ENCODE results near the gene NPTXR.
"Not testable (repeated sequence)": the region's sequence is repeated elsewhere in the genome, so short reads cannot be mapped to it uniquely, and the experiment has no call there.

The NPTXR gene

DNA sequence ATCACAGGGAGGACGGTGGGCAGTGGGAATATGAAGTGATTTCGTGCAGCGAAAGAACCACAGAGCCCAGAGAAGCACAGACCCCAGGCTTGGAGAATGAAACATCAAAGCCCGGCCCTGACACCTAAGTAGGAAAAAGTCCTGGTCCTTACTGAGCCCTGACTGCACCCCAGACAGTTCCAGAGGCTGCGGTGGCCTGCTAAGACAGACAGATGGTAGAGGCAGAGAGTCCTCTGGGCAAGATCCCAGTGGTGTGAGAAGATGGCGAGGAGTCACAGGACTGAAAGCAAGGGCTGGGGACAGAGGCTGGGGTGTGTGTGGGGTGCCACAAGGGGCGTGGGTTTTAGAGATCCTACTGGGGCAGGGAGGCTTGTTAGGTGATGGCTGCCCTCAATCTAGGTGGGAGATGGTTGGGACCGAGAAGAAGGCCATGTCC lies 24.5 kb upstream of the NPTXR start:
- DNase-seq (ENCODE audit: low read depth), result no peak

GRCh38 chr22:38867471-38868285 lies 23.9 kb upstream of the NPTXR start:
- DNase-seq (ENCODE audit: low read depth), result no peak

DNA sequence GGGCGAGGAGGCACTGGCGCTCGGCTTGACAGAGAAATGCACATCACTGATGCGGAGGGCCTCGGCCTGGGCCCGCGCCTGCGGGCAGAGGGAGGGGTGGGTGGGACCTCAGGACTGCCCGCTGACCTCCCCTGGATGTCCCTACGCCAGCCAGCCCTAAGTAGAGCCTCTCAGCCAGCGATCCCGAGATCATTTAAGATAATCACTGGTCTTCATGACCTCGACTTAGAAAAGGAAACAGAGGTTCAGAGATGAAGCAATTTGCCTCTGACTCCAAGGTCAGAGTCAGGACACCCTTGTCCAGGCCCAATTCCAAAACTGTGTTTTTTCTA lies 23.3 kb upstream of the NPTXR start:
- DNase-seq (ENCODE audit: low read depth), result no peak

DNA sequence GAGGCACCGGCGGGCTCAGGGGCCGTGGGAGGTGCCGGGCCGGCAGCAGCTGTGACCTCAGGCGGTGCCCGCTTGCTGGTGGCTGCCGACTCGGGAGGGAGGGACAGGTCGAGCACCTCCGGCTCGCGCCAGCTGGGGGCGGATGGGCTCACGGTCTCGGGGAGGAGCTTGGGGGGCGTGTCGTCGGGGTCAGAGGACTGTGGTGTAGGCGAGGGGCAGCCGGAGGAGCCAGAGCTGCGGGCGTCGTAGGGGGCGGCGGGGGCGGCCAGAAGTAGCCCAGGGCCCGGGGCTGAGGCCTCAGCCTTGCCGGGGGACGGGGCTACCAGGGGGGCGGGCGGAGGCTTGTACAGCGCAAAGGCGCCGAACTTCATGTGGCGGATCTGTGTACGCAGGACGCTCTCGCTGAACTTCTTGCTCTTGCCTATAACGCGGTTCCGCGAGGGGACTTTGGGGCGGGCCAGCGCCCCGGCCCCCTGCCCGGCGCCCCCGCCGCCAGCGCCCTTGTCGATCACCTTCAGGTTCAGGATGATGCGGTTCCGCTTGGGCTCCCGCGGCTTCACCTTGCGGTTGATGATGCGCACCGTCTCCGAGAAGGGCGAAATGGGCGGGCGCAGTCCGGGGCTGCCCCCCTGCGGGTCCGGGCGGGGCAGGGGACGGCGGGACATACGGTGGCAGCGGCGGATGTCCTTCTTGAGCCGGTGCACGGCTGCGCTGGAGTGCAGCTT lies 22.7 kb upstream of the NPTXR start:
- DNase-seq (ENCODE audit: low read depth), result no peak

DNA sequence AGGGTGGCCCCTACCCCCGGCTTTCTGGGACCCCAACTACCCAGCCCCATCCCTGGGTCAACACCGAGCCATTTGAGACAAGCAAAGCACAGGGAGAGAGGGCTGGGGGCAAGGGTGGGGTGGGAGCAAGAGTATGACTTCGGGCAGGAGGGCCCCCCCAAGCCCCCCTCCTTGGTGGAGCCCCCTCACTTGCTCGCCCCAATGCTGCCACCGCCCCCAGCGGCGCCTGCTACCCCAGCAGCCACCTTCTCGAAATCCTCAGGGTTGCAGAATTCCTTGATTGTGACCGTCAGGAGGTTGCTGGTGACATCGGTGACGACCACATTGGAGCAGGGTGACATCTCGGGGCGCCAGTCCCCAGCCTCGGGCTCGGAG lies 22.2 kb upstream of the NPTXR start:
- DNase-seq (ENCODE audit: low read depth), result no peak

- no peak for DNase-seq (ENCODE audit: low read depth)
These were observed 21.6 kb upstream of the NPTXR start for GRCh38 chr22:38865201-38866023.

DNA sequence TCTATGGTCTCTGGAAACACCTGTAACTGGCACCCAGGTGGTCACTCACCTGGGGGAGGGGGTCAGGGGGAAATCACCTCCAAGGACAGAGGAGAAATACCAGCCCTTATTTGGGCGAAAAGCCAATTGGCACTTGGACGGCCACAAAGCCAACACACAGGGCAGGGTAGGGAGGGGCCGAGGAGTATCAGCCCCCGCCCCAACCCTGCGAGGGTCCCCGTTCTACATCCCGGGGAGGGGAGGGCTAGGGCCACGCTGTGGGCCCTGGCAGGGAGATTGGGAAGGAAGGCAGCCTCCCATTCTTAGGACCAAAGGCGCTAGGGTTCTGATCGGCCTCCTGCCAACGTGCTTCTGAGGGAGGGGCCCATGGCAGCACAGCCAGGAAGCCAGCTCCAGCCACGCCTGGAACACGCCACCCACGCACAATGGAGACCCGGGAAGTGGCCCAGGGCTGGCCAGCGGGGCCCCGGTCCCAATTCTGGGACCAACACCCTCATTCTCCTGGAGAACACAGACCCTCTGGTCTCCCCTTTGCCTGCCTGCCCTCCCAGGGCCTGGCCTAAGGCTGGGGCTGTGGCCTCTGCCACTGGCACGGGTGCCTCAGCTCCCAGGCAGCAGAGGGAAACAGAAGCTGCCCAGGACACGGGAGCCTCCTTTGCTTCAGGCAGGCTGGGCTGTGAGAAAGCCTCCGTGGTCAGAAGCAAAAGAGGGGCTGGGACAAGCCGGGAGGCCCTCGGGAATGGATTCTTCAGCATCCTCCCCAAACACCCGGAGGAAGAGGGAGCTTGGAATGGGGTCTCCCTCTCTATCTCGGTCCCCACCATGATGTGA lies 20.7 kb upstream of the NPTXR start:
- DNase-seq (ENCODE audit: low read depth), result no peak

GRCh38 chr22:38863531-38864131 lies 19.8 kb upstream of the NPTXR start:
- DNase-seq (ENCODE audit: low read depth), result no peak

- no peak for DNase-seq (ENCODE audit: low read depth)
These were observed 18.8 kb upstream of the NPTXR start for GRCh38 chr22:38862375-38863329.

DNA sequence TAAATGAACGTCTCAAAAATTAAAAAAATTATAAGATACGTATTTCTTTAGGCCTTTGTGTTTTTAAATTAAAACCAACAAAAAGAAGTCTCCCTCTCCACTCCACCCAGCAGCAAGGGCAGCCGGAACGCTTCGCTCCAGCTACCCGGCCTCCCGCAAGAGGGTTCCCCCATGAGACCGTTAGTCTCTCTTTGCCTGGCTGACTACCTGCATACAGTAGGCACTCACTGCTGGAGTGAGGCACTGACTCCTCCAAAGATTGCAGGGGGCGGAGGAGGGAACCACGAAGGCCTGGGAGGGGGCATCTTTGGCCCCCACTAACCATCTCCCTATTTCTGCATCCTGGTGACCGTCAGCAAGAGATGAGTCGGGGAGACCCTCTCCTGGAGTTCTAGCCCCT lies 18.1 kb upstream of the NPTXR start:
- DNase-seq (ENCODE audit: low read depth), result no peak

DNA sequence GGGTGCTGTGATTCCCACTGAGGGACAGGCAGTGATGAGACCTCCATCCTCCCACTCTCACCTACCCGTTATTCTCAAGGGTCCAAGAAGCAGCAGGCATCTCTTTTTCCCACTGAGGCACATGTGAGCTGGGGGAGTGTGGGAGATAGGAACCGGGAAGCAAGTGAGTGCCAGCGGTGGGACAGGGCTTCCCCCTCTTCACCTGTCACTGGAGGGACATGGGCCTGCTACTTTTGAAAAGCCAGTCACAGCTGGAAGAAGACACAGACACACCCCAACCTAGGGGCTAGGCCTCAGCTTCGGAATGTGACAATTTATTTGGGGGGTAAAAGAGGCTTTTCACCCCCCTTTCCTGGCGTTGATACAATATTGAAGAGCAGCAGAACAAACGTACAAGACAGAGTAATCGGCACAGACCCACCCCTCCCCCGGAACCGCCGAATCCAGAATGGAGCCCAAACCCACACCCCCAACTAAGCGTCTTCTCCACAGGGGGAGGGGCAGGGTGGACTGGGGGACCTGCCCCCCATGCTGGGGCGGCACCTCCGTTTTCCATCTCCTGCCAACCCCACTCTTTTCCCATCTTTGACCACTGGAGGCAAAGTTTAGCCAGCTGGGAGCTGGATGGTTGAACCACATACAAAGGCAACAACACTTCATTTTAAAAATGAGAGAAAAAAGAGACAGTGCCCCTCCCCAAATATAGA lies 17.5 kb upstream of the NPTXR start:
- DNase-seq (ENCODE audit: low read depth), result no peak

DNA sequence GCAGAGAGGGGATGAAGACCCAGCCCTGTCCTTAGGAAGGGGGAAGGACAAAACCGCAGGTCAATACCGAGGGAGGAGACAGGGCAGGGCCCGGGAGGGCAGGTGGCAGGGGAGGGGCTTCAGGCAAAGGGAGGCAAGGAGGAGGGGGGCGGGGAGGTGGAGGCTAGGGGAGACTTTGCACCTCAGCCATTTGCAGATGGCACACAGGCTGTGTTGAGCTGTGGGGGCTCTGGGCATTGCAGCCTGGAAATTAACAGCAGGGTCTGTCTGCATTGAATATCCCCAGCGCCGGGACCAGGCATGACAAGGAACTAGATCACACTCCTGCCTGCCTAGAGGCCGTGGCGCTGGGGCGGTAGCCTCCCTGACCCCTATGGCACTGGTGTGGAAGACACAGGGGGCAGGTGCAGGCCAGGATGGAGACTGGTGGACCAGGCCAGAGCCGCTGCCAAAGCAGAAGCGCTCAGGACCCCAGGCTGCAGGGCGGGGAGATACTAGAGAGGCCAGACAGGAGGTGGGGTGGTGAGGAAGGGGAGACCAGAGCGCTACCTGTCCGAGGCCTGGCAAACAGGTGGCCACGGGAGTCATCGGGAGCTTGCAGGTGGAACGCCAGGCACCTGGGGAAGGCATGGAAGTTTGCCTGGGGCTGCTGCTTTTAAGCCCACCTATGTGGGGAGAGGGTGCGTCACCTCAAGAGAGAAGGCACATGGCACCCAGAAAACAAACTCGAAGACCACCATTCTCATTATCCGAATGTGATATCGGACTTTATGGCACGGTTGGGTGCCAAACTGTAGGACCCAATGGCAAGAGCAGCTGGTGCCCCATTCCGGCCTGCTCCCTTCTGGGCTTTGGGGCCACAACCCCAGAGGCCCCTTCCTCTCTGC lies 16.7 kb upstream of the NPTXR start:
- no peak for DNase-seq (ENCODE audit: low read depth)

GRCh38 chr22:38859581-38860282 lies 15.9 kb upstream of the NPTXR start:
- DNase-seq (ENCODE audit: low read depth), result no peak

DNA sequence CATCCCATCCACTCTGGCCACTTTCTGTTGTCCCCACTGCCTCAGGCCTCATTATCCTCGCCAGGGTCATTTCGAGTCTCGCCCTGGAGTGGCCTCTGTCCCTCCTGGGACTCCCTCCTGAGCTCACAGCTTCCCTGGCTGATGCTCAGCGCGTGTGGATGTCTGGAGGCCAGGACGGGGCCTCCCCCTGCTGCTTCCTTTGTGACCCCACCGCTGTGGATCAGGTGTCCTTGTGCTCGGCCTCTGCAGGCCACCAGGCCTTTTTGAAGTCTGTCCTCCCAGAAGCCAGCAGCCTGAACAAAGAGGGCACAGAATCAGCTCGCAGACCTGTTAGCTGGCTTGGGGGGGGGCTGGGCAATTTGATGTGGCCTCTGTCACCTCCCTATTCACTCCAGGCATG lies 14.7 kb upstream of the NPTXR start:
- no peak for DNase-seq (ENCODE audit: low read depth)

- DNase-seq (ENCODE audit: low read depth), result not testable (repeated sequence)
These were observed 10.6 kb upstream of the NPTXR start for GRCh38 chr22:38854476-38854875.

DNA sequence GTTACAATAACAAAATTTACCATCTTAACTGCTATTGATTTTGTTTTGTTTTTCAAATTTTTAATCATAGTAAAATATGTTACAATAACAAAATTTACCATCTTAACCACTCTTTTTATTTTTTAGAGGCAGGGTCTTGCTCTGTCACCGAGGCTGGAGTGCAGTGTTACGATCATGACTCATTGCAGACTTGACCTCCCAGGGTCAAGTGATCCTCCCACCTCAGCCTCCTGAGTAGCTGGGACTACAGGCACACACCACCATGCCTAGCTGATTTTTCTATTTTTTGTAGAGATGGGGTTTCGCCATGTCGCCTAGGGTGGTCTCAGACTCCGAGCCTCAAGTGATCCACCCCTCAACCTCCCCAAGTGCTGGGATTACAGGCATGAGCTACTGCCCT lies 10.1 kb upstream of the NPTXR start:
- DNase-seq (ENCODE audit: low read depth), result not testable (repeated sequence)

- DNase-seq (ENCODE audit: low read depth), result no peak
These were observed 9.4 kb upstream of the NPTXR start for GRCh38 chr22:38853196-38853651.

DNA sequence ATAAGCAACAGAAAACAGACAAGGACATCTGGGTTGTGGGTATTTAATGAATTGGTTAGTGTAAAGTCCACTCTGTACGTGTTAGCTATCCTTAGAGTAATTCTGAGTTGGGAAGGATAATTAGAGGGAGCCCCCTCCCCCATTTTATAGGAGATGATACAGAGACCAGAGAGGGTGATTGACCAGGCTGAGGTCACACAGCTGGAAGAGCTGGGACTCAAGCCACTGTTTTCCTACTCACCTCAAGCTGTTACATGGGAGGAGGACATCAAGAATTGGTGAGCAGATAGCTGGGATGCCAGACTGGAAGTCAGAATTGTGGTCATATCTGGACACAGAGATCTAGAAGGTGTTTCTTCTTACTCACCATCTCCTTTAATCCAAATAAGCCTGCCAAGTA lies 8.7 kb upstream of the NPTXR start:
- no peak for DNase-seq (ENCODE audit: low read depth)

Measured in non-pigmented ciliary epithelial cell (primary cell).